Measurements from ENCODE around the gene ZC2HC1C.
A peak's percentile ranks its signal among the peaks of the same experiment; 100 is the strongest.

ZC2HC1C gene, protein sequence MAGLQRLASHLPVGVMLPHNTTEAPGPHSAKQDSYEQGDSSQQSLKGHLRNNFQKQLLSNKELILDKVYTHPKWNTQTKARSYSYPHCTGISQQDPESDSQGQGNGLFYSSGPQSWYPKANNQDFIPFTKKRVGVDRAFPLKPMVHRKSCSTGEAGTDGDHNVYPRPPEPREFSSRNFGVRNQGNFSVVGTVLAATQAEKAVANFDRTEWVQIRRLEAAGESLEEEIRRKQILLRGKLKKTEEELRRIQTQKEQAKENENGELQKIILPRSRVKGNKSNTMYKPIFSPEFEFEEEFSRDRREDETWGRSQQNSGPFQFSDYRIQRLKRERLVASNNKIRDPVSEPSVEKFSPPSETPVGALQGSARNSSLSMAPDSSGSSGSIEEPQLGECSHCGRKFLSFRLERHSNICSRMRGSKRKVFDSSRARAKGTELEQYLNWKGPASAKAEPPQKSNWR

DNA sequence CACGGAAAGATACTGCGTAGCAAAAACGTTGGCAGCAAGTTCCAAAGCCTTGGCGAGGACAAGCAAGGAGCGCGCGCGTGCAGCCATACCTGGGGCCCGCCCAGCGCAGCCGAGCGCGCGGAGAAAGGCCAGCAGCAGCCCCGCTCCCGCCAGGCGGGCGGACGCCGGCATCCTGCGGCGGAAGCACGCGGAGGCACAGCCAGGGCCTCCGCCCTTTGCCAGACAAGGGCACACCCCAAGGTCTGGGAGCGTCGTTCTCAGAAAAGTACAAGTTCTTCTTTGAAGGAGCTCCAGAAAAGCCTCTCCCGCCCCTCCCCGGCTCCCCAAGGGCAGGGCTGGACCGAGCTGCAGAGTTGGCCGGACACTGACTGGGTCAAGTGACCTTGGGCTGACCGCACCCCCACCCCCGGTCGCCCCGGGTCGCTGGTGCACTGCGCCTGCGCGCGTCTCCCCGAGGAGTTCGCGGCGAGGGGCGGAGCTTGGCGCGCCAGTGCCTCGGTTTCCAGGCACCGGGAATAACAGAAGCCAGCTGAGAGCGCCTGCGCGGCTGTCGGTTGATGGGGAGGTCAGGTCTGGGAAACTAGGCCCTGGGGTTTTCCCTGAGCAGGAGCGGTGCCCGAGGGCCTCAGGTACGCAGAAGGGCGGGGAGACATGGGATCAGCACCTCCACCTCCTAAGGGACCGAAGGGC, at the start of gene ZC2HC1C:
Gene ZC2HC1C, plus strand, starts transcription at position 521 of the 690 bp plus-strand sequence. CDS start 933 bp downstream, outside the sequence.
- DNase-seq, result peak; percentile 73 to 98 (median 91)

DNA sequence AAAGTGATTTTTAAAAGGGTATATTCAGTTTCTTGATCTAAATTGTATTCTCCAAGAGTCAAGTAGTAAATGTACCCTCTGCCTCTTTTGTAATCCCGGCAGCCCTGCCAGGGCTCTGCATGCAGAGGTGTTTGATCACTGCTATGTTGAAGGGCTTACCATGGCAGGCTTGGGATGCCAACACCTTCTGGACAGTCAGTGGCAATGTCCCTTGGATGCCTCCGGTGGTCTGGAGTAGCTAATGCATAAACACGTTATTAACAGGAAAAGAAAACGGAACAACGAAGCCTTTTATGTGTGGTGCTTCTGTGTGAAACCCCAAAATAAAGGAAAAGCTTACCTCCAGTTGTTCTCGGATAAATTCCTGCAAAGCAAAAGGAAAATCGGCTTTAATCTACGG, 46.8 kb upstream of the ZC2HC1C start:
- no peak for DNase-seq

DNA sequence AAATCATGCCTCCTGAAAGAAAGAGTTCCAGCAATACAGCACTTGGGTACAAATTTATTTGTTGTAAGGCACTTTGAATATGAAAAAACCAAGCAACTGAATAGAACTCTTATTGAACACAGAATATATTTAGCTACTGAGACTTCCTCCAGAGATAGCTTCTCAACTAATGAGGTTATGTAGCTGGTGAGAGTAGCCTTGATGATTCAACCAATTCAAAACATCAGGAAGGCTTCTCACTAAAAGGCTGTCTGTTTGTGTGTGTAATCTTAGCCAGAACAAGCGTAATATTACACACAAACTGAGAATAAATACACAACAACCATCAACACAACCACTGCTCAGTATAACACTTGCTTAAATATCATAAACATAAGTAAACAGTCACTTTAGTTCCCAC, 46.3 kb upstream of the ZC2HC1C start:
- no peak for DNase-seq

DNA sequence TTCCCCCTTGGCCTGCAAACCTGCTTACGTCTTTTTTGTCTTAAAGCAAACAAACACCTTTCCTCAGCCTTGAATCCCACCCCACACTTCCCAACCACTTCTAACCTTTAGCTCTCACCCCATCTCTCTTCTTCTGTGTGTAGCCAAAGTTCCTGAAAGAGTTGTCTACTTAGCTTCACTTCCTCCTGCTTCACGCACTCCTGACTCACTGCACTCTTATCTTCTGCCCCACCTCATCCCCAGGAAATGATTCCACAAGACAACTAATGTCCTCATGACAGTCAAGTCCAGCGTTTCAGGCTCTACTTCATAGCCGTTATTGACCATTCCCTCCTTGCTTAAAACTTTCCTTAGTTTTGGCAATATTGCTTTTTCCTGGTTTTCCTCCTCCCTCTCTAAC, 44.4 kb upstream of the ZC2HC1C start:
- no peak for DNase-seq

DNA sequence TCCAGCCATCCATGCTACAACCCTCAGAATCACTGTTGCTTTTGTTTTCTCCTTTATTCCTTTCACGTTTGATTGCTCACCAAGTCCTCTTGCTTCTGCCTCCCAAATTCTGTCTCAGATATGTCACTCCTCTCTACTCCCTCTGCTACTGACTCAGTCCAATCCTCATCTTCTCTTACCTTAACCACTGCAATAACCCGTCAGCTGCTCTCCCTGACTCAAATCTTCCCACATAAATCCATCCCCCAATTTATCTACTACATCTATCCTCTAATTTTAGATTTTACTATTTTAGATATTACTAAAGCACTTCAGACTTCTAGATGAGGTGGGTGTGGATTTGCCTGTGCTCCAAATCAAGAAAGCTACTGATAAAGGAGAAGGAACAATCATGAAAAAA, 43.6 kb upstream of the ZC2HC1C start:
- no peak for DNase-seq

DNA sequence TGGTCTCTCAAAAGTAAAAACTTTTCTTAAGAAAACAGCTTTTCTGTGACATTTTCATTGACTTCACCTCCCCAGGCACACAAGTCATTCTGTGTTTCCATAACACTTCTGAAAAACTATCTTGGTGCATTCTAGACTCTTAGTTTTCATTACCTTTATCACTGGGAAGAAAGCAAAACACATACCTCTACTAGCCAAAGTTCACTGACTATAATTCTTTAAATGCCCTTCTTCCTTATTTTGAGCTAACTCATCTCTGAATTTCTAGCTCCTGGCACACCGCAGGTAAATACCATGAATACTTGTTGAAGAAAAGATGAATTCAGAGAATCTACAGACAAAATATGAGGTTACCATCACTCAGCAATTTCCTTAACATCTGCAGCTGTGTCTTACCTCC, 39.3 kb upstream of the ZC2HC1C start:
- DNase-seq, result no peak

DNA sequence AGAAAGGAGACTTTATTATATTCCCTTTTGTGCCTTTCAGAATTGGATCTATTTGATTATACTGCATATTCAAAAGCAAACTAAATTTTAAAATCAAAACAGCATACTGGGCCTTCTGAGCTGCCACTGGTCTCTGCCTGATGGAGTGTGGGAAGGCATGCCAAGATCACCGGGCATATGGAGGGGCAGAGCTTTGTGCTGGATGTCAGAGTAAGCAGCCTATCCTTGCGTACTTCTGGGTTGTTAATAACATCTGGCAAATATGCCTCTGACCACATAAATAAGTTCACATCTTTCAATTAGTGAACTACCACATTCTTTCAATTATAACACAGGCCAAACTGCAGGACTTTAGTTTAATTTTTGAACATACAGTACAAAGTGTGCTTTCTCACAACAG, 36.5 kb upstream of the ZC2HC1C start:
- no peak for DNase-seq

DNA sequence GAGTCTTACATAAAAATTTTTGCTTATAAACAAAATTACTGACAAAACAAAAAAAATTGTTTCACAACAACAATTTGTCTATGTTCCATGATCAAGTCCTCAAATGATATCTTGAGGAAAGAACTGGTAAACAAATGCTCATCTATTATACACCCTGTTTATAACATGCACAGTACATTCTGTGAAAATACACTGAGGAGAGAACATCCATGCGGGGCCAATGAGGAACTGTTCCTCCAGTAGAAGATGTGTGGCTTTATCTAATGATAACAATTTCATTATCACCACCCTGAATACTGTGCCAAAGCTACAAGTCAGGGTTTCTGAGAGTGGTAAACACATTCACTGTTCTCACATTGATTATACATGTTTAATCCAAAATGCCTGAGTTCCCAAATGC, 28.9 kb upstream of the ZC2HC1C start:
- DNase-seq, result no peak

DNA sequence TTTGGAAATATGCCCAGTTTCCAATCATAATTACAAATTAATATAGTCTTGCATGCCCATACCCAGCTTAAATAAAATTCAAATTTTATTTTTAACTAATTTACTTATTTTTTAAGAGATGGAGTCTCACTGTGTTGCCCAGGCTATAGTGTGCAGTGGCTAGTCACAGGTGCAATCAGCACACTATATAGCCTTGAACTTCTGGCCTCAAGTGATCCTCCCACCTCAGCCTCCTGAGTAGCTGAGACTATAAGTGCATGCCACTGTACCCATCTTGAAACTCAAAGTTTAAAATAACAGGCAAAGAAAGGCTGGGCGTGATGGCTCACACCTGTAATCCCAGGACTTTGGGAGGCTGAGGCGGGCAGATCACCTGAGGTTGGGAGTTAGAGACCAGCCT, 28.5 kb upstream of the ZC2HC1C start:
- DNase-seq, result no peak

DNA sequence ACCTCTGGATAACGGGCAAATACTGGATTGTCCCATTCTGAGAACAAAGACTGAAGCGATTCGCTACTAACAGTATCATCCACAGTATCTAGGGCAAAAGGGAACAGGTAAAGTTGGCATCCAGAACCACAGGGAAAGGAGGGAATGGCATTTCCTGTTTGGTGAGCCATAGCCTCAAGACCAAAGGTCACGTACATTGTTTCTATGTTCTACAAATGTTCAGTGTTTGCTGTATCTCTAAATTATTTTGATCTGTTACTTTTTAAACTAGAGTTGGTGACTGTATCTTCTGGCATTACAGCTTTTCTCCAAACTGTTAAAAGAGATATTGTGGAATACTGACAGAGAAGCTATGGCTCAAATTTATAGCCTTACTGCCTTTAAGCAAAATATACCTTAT, 27.8 kb upstream of the ZC2HC1C start:
- no peak for DNase-seq

DNA sequence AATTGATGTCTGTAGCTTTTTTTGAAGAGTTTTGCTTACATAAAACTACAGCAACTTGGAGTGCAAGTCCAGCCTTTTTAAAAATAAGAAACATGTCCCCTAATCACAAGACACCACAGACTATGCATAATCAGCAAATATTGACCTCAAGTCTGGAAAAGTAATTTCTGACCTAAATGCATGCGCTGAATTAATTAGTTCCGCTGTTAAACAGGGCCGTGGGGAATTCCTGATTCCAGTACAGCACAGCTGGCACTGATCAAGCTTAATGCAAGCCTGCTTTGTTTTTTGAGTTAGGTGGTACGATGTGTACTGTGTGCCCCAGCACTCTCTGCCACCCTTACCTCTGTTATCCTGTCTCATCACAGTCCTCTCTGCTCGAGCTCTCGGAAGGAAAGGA, 27.4 kb upstream of the ZC2HC1C start:
- no peak for DNase-seq

DNA sequence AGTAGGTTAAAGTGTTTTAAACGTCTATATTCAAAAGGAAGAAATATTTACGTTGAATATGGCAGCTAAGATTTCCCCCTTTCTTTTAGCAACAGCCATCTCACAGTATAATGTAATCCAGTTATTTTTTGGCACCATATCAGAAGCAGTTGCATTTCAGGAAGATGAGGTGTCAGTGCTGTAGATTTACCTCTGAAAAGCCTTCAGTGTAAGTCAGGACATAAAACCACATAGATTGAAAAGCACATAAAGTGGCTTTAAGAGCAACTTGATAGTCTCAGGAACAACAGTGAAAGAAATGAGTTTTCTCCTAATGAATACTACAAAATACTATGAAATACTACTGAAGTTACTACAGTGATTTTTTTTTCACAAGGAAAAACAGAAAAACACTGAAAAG, 25.1 kb upstream of the ZC2HC1C start:
- no peak for DNase-seq

DNA sequence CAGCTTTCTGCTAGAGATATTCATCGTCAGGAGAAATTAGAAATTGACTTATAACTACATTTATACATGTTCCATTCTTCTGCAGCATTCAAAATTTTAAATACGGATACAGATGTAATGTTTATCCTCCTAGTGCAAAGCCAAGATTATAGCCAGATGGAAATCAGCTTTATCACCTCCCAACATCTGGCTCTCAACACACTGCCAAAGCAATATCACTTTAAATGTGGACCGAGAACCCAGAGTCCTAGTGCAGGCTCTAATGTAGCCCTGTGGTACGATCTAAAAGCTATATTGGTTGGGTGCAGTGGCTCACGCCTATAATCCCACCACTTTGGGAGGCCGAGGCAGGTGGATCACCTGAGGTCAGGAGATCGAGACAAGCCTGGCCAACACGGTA, 24.7 kb upstream of the ZC2HC1C start:
- DNase-seq, result no peak

DNA sequence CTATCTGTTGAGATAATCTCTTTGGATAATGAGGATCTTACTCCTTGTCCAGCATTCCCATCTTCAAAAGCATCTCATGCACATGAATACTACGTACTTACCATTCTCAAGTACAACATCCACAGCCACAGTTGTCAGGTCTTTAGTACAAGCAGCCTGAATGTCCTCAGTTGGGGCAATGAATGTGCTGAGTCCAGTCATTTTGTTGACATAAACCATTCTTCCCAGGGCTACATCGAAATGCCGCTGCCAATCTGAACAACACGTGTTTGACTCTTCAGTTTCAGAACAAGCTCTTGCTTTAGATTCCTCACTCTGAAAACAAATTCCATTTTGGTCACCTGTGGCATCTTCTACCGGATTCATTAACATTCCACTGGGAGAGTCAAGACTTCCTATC, 23.2 kb upstream of the ZC2HC1C start:
- DNase-seq, result no peak

DNA sequence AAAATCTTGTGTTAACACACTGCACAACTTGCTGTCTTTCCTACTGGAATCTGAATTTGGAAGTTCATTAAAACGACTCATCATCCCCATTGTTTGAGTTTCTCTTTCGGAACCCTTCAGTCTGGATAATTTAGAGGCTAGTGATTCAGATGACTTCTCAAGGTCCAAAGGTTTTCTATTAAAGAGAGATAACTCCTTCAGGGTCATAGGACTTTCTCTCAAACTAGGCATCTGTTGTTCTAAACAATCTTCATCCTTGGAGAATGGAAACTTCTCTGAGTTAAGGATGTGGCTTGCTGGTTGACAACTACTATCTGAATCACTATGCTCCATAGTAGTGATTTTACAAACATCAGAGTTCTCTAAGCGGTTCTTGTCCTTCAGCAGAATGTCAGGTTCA, 22.5 kb upstream of the ZC2HC1C start:
- no peak for DNase-seq

DNA sequence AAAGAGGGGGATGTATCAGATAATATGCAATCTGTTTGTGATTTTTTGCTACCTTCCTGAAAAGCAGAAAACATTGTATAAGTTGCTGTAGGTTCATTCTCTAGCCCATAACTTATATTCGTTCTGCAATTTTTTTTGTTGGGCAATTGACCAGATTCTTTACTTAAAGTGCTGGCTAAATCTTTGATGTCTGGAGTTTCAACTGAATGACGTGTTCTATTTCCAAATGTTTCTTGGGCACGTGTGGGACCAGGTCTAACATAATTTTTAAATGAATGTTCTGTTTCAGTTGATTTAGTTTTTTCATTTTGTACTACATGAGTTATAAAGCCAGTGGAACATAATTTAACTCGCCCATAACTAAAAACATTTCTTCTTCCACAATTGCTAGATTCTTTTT, 21.9 kb upstream of the ZC2HC1C start:
- no peak for DNase-seq

DNA sequence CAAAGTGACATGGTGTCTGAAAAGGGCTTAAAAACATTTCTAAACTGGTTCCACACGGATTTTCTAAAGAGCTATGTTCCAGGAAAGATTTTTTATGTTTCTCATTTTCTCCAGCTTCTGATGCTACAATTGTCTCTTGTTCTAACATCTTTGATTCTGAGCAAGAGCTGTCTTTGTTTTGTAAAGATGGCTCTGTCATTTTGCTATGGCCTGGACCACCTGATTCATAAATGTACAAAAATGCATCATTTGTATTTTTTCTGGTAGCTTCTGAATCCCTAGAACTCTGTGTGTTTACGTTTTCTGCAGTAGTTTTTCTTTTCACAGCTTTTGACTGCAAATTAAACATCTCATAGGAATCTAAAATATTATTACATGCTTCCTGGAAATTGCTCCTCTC, 21.3 kb upstream of the ZC2HC1C start:
- no peak for DNase-seq

DNA sequence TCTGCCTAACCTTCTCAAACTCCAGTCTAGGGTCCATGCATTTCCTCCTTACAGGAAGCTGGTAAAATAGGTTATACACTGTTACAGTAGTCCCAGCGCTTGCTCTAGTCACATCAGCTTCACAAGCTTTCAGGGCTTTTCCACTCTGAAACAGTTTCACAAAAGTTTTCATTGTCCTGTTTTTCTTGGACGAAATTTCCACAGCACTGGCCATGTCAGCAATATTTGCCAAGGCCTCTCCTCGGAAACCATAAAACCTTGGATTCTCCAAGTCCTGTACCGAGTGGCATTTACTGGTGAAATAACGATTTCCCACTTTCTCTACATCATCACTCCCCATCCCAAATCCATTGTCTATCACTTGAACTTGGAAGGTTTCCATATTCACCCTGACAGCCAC, 20.3 kb upstream of the ZC2HC1C start:
- peak in 10 of 56 donors; percentile 2 to 40 (median 17) for DNase-seq

DNA sequence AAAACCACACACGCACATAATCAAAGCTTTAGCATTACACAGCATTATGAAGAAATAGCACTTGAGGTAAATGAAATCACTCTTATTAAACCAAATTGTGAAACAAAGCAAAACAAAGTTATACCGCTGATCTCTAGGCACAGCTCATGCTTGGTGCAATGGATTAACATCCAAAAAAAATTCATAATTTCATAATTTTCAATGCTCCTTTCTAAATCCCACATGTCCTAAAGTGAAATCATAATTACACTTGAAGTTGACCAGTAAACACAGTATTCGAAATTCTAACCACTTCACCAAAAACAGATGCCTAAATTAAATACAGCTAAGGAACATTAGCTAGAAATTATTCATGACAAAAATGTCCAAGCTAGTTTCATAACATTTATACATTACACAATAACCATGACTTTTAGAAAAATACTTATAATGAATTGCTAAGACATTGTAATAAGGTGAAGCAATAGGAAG, 19.7 kb upstream of the ZC2HC1C start:
- no peak for DNase-seq

DNA sequence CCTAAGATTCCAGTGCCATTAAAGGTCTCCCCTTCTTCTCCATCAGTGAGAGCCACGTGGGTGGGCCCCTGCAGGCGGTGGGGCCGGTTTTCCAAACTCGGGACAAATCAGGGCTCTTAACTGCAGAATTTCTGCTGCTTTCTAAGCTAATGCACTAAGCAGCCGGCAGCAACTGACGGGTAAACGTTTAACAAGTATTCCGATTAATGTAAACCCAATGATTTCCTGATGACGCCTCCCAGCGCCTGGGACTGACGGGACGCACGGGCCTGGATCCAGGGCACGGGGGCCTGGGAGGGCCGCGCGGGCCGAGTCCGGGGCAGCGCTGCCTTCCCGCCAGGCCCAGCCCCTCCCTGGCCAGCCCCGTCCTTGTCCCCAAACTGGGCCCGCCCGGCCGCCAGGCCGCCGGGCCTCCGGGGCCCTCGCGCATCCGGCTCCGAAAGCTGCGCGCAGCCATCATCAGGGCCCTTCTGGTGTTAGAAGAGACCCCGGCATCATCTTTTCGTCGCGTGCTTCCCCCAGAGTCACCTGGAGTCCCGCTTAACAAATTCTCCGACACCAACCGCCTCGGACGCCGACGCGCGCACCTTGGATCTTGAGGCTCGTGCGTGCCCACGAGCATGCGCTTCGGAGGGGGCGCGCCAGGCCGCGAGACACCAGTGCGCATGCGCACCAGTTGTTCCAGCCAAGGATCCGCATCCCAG, 18.4 kb upstream of the ZC2HC1C start, which contains the start of gene MLH3:
Gene MLH3, minus strand, starts transcription at position 616 of the 704 bp plus-strand sequence. CDS start 1,812 bp downstream, outside the sequence.
- DNase-seq, result peak in 54 of 56 donors; percentile 20 to 85 (median 62)

DNA sequence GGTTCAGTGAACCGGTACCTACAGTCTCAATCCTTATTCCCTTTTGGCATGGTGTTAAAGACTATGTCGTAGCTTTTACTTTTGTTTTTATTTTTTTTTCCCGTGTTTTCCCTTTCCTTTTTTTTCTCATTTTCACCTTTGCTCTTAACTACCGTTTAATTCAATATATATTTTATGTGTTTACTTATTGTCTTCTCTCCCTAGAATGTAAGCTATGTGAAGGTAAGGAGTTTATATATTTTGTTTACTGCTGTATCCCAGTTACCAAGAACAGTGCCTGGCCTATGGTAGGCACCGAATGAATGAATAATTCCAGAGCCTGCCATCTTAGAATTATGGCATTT, 17.9 kb upstream of the ZC2HC1C start:
- no peak for DNase-seq

All from amygdala (tissue), 56 donors.